Colonic mucosa (tissue), 4 donors: Measurements from ENCODE around the gene ITGAL. TPM values are rescaled to one million over a fixed set of nuclear protein-coding genes. Genes with fewer than 3 reads are reported as not detected.

ENCODE experiments used
- DNase-seq: peaks from one replicate; pipeline ENCODE4 v3.0.0-alpha.2; 2020
- H3K27ac ChIP-seq: fragments of 200-600 bp; one replicate; pipeline ENCODE4 v1.8.0; 2021
- H3K27me3 ChIP-seq: fragments of 200-600 bp; one replicate; pipeline ENCODE4 v1.8.0; 2021
- H3K36me3 ChIP-seq: fragments of 200-600 bp; one replicate; pipeline ENCODE4 v1.8.0; 2021
- H3K4me1 ChIP-seq: fragments of 200-600 bp; one replicate; pipeline ENCODE4 v1.8.0; 2021; ENCODE audit warnings: mild to moderate bottlenecking
- H3K4me3 ChIP-seq: fragments of 200-600 bp; one replicate; pipeline ENCODE4 v1.8.0; 2021
- H3K9ac ChIP-seq, 2 donors: one replicate each; pipeline ENCODE4 v1.7.0; 2013; ENCODE audit warnings: control low read depth in 2 of 2, low read depth in 2 of 2, low read length in 2 of 2
- H3K9me3 ChIP-seq: fragments of 200-600 bp; one replicate; pipeline ENCODE4 v1.8.0; 2021
- CTCF ChIP-seq: fragments of 200-600 bp; IDR thresholded peaks from one replicate; pipeline ENCODE4 v1.8.0; 2022; ENCODE audit warnings: antibody characterized with exemption, mild to moderate bottlenecking
- intact Hi-C: fragments of 100-400 bp; cut with DNase I; formaldehyde crosslinking; loops from one replicate; pipeline ENCODE4 v1.14.1; 2022
- total RNA-seq, 2 donors: library from RNA; stranded (reverse); fragmentation: NEBNext Ultra II Directional in 1 of 2; extraction: Animal tissue kit (Norgen Biotek cat#: 25700) in 1 of 2; gene quantifications; one replicate each; pipeline ENCODE4 v1.2.1, GENCODE V29; 2021
- donor health status: healthy.
- donor health status: DM: no; HTN: no; CAD: no.
- donor health status: DM: no; HTN: no; CAD: no.

ITGAL gene
- total RNA-seq, 2 donors from 2014 or later = 3.4 to 4.8 TPM

GRCh38 chr16:30532285-30533145 lies 60.0 kb downstream of the ITGAL start:
- Histone ChIP-seq H3K4me3 (no peak overlapping the region), H3K27ac (no peak overlapping the region), H3K36me3 (no peaks in the 10 kb centered on the region), H3K4me1 (no peaks in the 10 kb centered on the region), H3K9me3 (no peaks in the 10 kb centered on the region), H3K27me3 (no peaks in the 10 kb centered on the region), H3K9ac (peak overlapping the region; percentile 12 to 90)
- DNase-seq = no peak
- intact Hi-C loops = no loop called here
- no peak for TF ChIP-seq CTCF

- H3K36me3 ChIP-seq = no peaks in the 10 kb centered on the region
- no peaks in the 10 kb centered on the region for H3K9me3 ChIP-seq
- H3K9ac ChIP-seq = peak overlapping the region; percentile 90 to 97
- TF ChIP-seq CTCF = no peak
- H3K4me3 ChIP-seq = peak overlapping the region; percentile 61
- intact Hi-C loops = no loop called here
- H3K27me3 ChIP-seq = no peaks in the 10 kb centered on the region
- H3K27ac ChIP-seq = peak overlapping the region; percentile 93
- H3K4me1 ChIP-seq = no peaks in the 10 kb centered on the region
- DNase-seq = no peak
These were observed 60.6 kb downstream of the ITGAL start for GRCh38 chr16:30533146-30533522.

- H3K27ac ChIP-seq = peak overlapping the region; percentile 93
- no peak for TF ChIP-seq CTCF
- H3K9ac ChIP-seq = peak overlapping the region; percentile 90 to 97
- H3K4me3 ChIP-seq = peak overlapping the region; percentile 61
- no peaks in the 10 kb centered on the region for H3K27me3 ChIP-seq
- DNase-seq = peak; percentile 38
- no peaks in the 10 kb centered on the region for H3K4me1 ChIP-seq
- H3K36me3 ChIP-seq = no peaks in the 10 kb centered on the region
- no peaks in the 10 kb centered on the region for H3K9me3 ChIP-seq
- intact Hi-C loops = no loop called here
These were observed 61.3 kb downstream of the ITGAL start for GRCh38 chr16:30533748-30534367.

- Histone ChIP-seq H3K36me3 (no peaks in the 10 kb centered on the region), H3K4me3 (peak within 1 kb of the TSS; percentile 61), H3K4me1 (no peaks in the 10 kb centered on the region), H3K9me3 (no peaks in the 10 kb centered on the region), H3K27ac (peak within 1 kb of the TSS; percentile 93), H3K9ac (peak within 1 kb of the TSS; percentile 90 to 97), H3K27me3 (no peaks in the 10 kb centered on the region)
- intact Hi-C loops = no loop called here
- peak; percentile 92 for DNase-seq
- TF ChIP-seq CTCF = no peak
These were observed 62.0 kb downstream of the ITGAL start, which contains the start of gene ZNF747 for GRCh38 chr16:30534368-30535105. Gene ZNF747, minus strand, starts transcription at chr16:30534858. Its CDS starts 179 bp downstream, at chr16:30534679.

- TF ChIP-seq CTCF = no peak
- no peak for DNase-seq
- no peaks in the 10 kb centered on the region for H3K27me3 ChIP-seq
- peak overlapping the region; percentile 90 to 97 for H3K9ac ChIP-seq
- no peaks in the 10 kb centered on the region for H3K9me3 ChIP-seq
- H3K4me1 ChIP-seq = no peaks in the 10 kb centered on the region
- no peaks in the 10 kb centered on the region for H3K36me3 ChIP-seq
- peak overlapping the region; percentile 93 for H3K27ac ChIP-seq
- intact Hi-C loops = no loop called here
- H3K4me3 ChIP-seq = peak overlapping the region; percentile 61
These were observed 62.7 kb downstream of the ITGAL start for GRCh38 chr16:30535106-30535776.
